Tibial artery (tissue), 4 donors: Measurements from ENCODE around the gene CD14.

ENCODE experiments used
- DNase-seq, 2 donors: peaks; one replicate each; pipeline ENCODE4 v3.0.0-alpha.2; 2019
- H3K27ac ChIP-seq, 2 donors: fragments of 200-600 bp; sonication (generic) in 1 of 2; 1 replicate in 1 of 2; 2 replicates in 1 of 2; pipeline ENCODE4 v1.5.1; 2018 to 2019; ENCODE audit warnings: mild to moderate bottlenecking in 1 of 2
- H3K27me3 ChIP-seq, 2 donors: fragments of 200-600 bp; sonication (generic) in 1 of 2; one replicate each; pipeline versions ENCODE4 v1.5.1 to v1.6.0; 2016 to 2019
- H3K36me3 ChIP-seq, 3 donors: fragments of 200-600 bp; sonication (generic) in 2 of 3; one replicate each; pipeline ENCODE4 v1.5.1; 2016 to 2019; ENCODE audit warnings: mild to moderate bottlenecking in 2 of 3
- H3K4me1 ChIP-seq, 4 donors: fragments of 200-600 bp; sonication (generic) in 2 of 4; 1 replicate in 3 of 4; 2 replicates in 1 of 4; pipeline ENCODE4 v1.5.1; 2016 to 2019
- H3K4me3 ChIP-seq, 2 donors: fragments of 200-600 bp; sonication (generic) in 1 of 2; 1 replicate in 1 of 2; 2 replicates in 1 of 2; pipeline ENCODE4 v1.5.1; 2018 to 2019; ENCODE audit warnings: mild to moderate bottlenecking in 2 of 2
- H3K9me3 ChIP-seq, 3 donors: fragments of 200-600 bp; sonication (generic) in 1 of 3; one replicate each; pipeline ENCODE4 v1.5.1; 2016 to 2019
- intact Hi-C: fragments of 100-400 bp; cut with DNase I; formaldehyde crosslinking; loops from one replicate; pipeline ENCODE4 v1.15.0; 2023; ENCODE audit warnings: low total_unique reads
- TF ChIP-seq, protein P1 (sequence below), 2 experiments: fragments of 200-600 bp in 1 of 2; fragments of 450-650 bp in 1 of 2; IDR thresholded peaks; one replicate each; pipeline ENCODE4 v1.5.1; 2017 to 2019; ENCODE audit warnings: antibody characterized with exemption in 2 of 2, mild to moderate bottlenecking in 1 of 2, moderate library complexity in 1 of 2

Gene CD14

DNA sequence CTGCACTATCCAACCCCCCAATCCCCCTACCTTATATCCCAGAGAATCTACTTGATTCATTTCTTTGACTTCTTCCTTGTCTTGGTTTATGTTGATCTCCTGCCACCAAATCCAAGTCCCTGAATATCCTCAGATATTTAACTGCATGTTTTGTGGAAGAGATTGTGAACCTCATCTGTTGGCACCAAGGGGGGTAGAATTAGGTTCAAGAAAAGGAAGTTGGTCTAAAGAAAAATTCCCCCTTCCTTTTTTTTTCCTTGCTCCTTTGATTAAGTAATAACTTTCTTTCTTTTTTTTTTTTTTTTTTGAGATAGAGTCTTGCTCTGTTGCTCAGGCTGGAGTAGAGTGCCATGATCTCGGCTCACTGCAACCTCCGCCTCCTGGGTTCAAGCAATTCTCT lies 526 bp upstream of the CD14 start:
- Histone ChIP-seq H3K4me1 (peaks cover 5 to 18% (median 13%) of the 10 kb centered on the region in 4 donors), H3K4me3 (peak overlapping the region; percentile 53 to 62), H3K36me3 (no peaks in the 10 kb centered on the region), H3K27me3 (no peaks in the 10 kb centered on the region), H3K9me3 (no peaks in the 10 kb centered on the region), H3K27ac (peak overlapping the region; percentile 65 to 70)
- intact Hi-C loops, result no loop called here
- no peak for DNase-seq
- TF ChIP-seq, protein P1, sequence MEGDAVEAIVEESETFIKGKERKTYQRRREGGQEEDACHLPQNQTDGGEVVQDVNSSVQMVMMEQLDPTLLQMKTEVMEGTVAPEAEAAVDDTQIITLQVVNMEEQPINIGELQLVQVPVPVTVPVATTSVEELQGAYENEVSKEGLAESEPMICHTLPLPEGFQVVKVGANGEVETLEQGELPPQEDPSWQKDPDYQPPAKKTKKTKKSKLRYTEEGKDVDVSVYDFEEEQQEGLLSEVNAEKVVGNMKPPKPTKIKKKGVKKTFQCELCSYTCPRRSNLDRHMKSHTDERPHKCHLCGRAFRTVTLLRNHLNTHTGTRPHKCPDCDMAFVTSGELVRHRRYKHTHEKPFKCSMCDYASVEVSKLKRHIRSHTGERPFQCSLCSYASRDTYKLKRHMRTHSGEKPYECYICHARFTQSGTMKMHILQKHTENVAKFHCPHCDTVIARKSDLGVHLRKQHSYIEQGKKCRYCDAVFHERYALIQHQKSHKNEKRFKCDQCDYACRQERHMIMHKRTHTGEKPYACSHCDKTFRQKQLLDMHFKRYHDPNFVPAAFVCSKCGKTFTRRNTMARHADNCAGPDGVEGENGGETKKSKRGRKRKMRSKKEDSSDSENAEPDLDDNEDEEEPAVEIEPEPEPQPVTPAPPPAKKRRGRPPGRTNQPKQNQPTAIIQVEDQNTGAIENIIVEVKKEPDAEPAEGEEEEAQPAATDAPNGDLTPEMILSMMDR (IDR thresholded peaks at IDR 0.05), result no peak

DNA sequence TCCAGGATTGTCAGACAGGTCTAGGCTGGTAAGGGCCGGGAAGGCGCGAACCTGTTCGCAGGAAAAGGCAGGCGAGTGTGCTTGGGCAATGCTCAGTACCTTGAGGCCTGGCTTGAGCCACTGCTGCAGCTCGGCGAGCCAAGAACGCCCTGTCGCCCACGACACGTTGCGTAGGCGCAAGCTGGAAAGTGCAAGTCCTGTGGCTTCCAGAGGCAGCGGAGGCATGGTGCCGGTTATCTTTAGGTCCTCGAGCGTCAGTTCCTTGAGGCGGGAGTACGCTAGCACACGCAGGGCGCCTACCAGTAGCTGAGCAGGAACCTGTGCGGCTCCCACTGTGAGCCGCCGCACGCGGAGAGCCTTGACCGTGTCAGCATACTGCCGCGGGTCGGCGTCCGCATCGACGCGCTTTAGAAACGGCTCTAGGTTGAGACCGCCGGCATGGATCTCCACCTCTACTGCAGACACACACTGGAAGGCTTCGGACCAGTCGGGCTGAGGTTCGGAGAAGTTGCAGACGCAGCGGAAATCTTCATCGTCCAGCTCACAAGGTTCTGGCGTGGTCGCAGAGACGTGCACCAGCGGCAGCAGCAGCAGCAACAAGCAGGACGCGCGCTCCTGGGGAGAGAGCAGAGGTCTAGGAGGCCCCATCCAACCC lies 482 bp downstream of the CD14 start:
- TF ChIP-seq, protein P1 (IDR thresholded peaks at IDR 0.05), result peak in 1 of 2 experiments; percentile 6
- peak; percentile 53 to 84 for DNase-seq
- peak overlapping the region; percentile 53 to 62 for H3K4me3 ChIP-seq
- H3K36me3 ChIP-seq, result no peaks in the 10 kb centered on the region
- peaks cover 5 to 17% (median 13%) of the 10 kb centered on the region in 4 donors for H3K4me1 ChIP-seq
- H3K27me3 ChIP-seq, result no peaks in the 10 kb centered on the region
- H3K27ac ChIP-seq, result peak overlapping the region; percentile 65 to 70
- intact Hi-C loops, result no loop called here
- no peaks in the 10 kb centered on the region for H3K9me3 ChIP-seq

DNA sequence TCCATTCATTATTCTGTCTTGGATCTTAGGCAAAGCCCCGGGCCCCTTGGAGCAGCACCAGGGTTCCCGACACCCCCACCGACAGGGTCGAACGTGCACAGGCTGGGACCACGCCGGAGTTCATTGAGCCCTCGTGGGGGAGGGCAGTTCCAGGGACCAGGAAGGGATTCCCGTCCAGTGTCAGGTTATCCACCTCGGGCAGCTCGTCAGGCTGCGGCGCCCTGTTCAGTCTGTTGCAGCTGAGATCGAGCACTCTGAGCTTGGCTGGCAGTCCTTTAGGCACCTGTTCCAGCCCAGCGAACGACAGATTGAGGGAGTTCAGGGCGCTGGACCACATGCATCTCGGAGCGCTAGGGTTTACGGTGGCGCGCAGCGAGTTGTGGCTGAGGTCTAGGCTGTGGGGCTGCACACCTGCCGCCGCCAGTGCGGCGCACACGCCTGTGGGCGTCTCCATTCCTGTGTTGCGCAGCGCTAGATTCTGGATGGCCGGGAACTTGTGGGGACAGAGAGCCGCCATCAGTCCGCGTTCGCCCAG lies 1.1 kb downstream of the CD14 start:
- intact Hi-C loops, result no loop called here

DNA sequence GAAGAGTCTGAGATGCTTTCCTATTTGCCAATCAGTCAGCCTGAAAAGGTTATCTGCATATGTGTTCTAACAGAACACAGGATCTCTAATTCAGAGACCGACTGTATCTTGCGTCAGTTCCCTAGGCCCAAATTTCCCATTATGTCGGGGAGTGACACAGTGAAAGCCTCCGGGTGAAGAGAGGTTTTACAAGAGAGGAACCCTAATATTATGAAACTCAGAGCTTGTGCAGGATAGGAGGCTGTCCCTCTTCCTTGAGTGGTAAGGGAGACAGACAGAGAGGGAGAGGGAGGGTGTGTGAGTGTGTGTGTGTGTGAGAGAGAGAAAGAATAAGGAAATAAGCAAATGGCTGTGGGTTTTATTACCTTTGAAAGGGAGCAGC lies 1.9 kb downstream of the CD14 start:
- Histone ChIP-seq H3K27me3 (no peaks in the 10 kb centered on the region), H3K4me1 (peaks cover 5 to 17% (median 13%) of the 10 kb centered on the region in 4 donors), H3K27ac (no peak overlapping the region), H3K4me3 (peak overlapping the region; percentile 53 to 62), H3K9me3 (no peaks in the 10 kb centered on the region), H3K36me3 (no peaks in the 10 kb centered on the region)
- TF ChIP-seq, protein P1 (IDR thresholded peaks at IDR 0.05), result no peak
- intact Hi-C loops, result no loop called here
- no peak for DNase-seq

More for the DNA sequence above, 1.1 kb downstream of the CD14 start:
- TF ChIP-seq, protein P1 (IDR thresholded peaks at IDR 0.05), result no peak
- Histone ChIP-seq H3K4me3 (peak overlapping the region; percentile 53 to 62), H3K36me3 (no peaks in the 10 kb centered on the region), H3K27me3 (no peaks in the 10 kb centered on the region), H3K4me1 (peaks cover 5 to 17% (median 13%) of the 10 kb centered on the region in 4 donors), H3K27ac (peak overlapping the region; percentile 65 to 70), H3K9me3 (no peaks in the 10 kb centered on the region)
- no peak for DNase-seq

DNA sequence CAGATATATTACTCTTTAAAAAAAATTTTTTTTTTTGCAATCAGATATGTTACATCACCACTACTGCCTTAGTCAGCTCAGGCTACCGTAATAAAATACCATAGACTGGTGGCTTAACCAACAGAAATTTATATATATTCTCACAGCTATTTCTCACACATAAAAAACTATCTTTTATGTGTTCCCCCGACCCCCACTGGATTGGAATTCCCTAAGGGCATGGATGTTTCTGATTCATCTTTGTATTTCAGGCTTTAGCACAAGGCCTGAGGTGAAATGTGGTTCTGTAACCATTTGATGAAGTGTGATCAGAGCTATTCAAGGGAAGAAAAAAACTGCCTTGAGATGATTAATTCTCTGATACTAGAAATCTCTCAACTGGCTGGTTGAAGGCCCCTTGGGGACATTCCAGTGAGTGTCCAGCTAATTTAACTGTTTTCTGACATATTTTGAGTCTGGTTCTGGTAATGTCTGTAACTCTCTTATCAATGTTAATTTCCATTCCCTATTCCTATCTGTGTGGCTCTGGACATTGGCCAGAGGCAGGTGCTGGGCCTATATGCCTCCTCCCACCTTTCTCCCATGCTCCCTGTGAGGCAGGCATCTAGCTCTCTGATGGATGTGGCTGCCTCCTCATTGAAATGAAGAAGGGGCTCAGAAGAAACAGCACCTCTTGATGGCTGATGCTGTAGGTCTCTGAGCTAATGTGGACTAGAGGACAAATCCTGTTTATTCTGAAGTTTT lies 2.5 kb downstream of the CD14 start:
- H3K9me3 ChIP-seq, result no peaks in the 10 kb centered on the region
- H3K4me3 ChIP-seq, result peak overlapping the region; percentile 53 to 62
- intact Hi-C loops, result no loop called here
- no peak overlapping the region for H3K27ac ChIP-seq
- H3K4me1 ChIP-seq, result peaks cover 5 to 17% (median 13%) of the 10 kb centered on the region in 4 donors
- TF ChIP-seq, protein P1 (IDR thresholded peaks at IDR 0.05), result no peak
- no peaks in the 10 kb centered on the region for H3K27me3 ChIP-seq
- no peak for DNase-seq
- no peaks in the 10 kb centered on the region for H3K36me3 ChIP-seq
